Right ventricle myocardium inferior (tissue), 1 donor: ENCODE results near the gene BMAL2. TPM values are rescaled to one million over a fixed set of nuclear protein-coding genes. Genes with fewer than 3 reads are reported as not detected.
A peak's percentile ranks its signal among the peaks of the same experiment; 100 is the strongest.

Experiments used
- ATAC-seq: fragments of 200-7000 bp; cut with Tn5 transposase; one replicate; pipeline ENCODE4 v1.9.1; 2020; ENCODE audit warnings: mild to moderate bottlenecking, moderate library complexity
- DNase-seq: peaks from one replicate; pipeline ENCODE4 v3.0.0; 2021; ENCODE audit errors: missing footprints
- intact Hi-C: fragments of 100-400 bp; cut with DNase I; formaldehyde crosslinking; loops from one replicate; pipeline ENCODE4 v1.11.0; 2022
- long read RNA-seq: library from polyadenylated mRNA; unstranded; transcript quantifications from one replicate; pipeline ENCODE4 v2.0.0, GENCODE V29; 2021
- total RNA-seq: library from RNA; stranded (reverse); fragmentation: NEBNext Ultra II Directional; extraction: Animal tissue kit (Norgen Biotek cat#: 25700); gene quantifications from one replicate; pipeline ENCODE4 v1.2.1, GENCODE V29; 2021
- donor health status: DM: no; HTN: yes; CAD: no; lungs with severe emphysema.

BMAL2 gene
- 1.2 TPM for total RNA-seq
- long read RNA-seq = 0 reads

- intact Hi-C loops = no loop called here
- DNase-seq (peak; percentile 67), ATAC-seq (peak; percentile 79)
Measured at GRCh38 chr12:27332714-27333402, at the start of gene BMAL2. BMAL2 (plus strand) TSS chr12:27332836; CDS start chr12:27333073, 237 bp downstream.

GRCh38 chr12:27284021-27284420 is 48.6 kb upstream of the BMAL2 start:
- intact Hi-C loops = loop anchor here (10.0 kb wide), 1 partner anchor 89 kb away; no protein-coding TSS in a partner anchor
- ATAC-seq = no peak

GRCh38 chr12:27284751-27285150 is 47.9 kb upstream of the BMAL2 start:
- intact Hi-C loops = loop anchor here (10.0 kb wide), 1 partner anchor 90 kb away; no protein-coding TSS in a partner anchor
- DNase-seq (no peak), ATAC-seq (peak; percentile 36)

More at GRCh38 chr12:27284021-27284420, 48.6 kb upstream of the BMAL2 start:
- DNase-seq = no peak

- intact Hi-C loops = loop anchor here (10.0 kb wide), 1 partner anchor 91 kb away; no protein-coding TSS in a partner anchor
- DNase-seq (no peak), ATAC-seq (no peak)
Measured at GRCh38 chr12:27285403-27285802, 47.2 kb upstream of the BMAL2 start.

GRCh38 chr12:27289414-27289813 is 43.2 kb upstream of the BMAL2 start:
- intact Hi-C loops = loop anchor here (10.0 kb wide), 1 partner anchor 95 kb away; no protein-coding TSS in a partner anchor
- ATAC-seq (peak; percentile 32), DNase-seq (no peak)

GRCh38 chr12:27290501-27291168 is 42.0 kb upstream of the BMAL2 start:
- no peak for DNase-seq
- ATAC-seq = no peak
- intact Hi-C loops = loop anchor here (5.0 kb wide), 1 partner anchor 148 kb away; no protein-coding TSS in a partner anchor

GRCh38 chr12:27291862-27292261 is 40.8 kb upstream of the BMAL2 start:
- ATAC-seq (no peak), DNase-seq (no peak)
- intact Hi-C loops = loop anchor here (5.0 kb wide), 1 partner anchor 150 kb away; no protein-coding TSS in a partner anchor

GRCh38 chr12:27292718-27293117 is 39.9 kb upstream of the BMAL2 start:
- ATAC-seq (no peak), DNase-seq (no peak)
- intact Hi-C loops = loop anchor here (5.0 kb wide), 1 partner anchor 150 kb away; no protein-coding TSS in a partner anchor

GRCh38 chr12:27293463-27293862 is 39.2 kb upstream of the BMAL2 start:
- DNase-seq (no peak), ATAC-seq (no peak)
- intact Hi-C loops = loop anchor here (5.0 kb wide), 1 partner anchor 151 kb away; no protein-coding TSS in a partner anchor

GRCh38 chr12:27296674-27297073 is 36.0 kb upstream of the BMAL2 start:
- DNase-seq = no peak
- ATAC-seq = no peak
- intact Hi-C loops = no loop called here

GRCh38 chr12:27297566-27297965 is 35.1 kb upstream of the BMAL2 start:
- intact Hi-C loops = no loop called here
- no peak for ATAC-seq
- DNase-seq = no peak

- intact Hi-C loops = no loop called here
- DNase-seq = no peak
- ATAC-seq = no peak
Measured at GRCh38 chr12:27299102-27299501, 33.5 kb upstream of the BMAL2 start.

- intact Hi-C loops = loop anchor here (5.0 kb wide), 1 partner anchor 53 kb away; no protein-coding TSS in a partner anchor
- ATAC-seq (no peak), DNase-seq (no peak)
Measured at GRCh38 chr12:27300226-27300625, 32.4 kb upstream of the BMAL2 start.

- intact Hi-C loops = loop anchor here (5.0 kb wide), 1 partner anchor 56 kb away; no protein-coding TSS in a partner anchor
- DNase-seq (no peak), ATAC-seq (no peak)
Measured at GRCh38 chr12:27303139-27304111, 29.2 kb upstream of the BMAL2 start.

GRCh38 chr12:27304856-27305255 is 27.8 kb upstream of the BMAL2 start:
- no peak for DNase-seq
- no peak for ATAC-seq
- intact Hi-C loops = loop anchor here (5.0 kb wide), 3 partner anchors 58 to 283 kb away; partner anchors contain the start of gene MED21

- ATAC-seq = no peak
- intact Hi-C loops = loop anchor here (5.0 kb wide), 2 partner anchors 164 to 284 kb away; partner anchors contain the start of gene MED21
Measured at GRCh38 chr12:27305673-27306456, 26.8 kb upstream of the BMAL2 start.

GRCh38 chr12:27309293-27309994 is 23.2 kb upstream of the BMAL2 start:
- ATAC-seq (no peak), DNase-seq (peak; percentile 7)
- intact Hi-C loops = loop anchor here (5.0 kb wide), 2 partner anchors 167 to 287 kb away; partner anchors contain the start of gene MED21

More at GRCh38 chr12:27305673-27306456, 26.8 kb upstream of the BMAL2 start:
- DNase-seq = no peak
